HEK293 (cell line): ENCODE data around the gene SLC9A9.

Source experiments
- CTCF ChIA-PET: fragments of 350-600 bp; formaldehyde crosslinking; extraction: SDS; loops from one replicate; lab custom pipeline; 2021; ENCODE audit warnings: antibody characterized with exemption; lab: Yijun Ruan, JAX
- POLR2A ChIA-PET: fragments of 300-600 bp; formaldehyde crosslinking; extraction: SDS; loops from one replicate; lab custom pipeline; 2020; ENCODE audit warnings: antibody characterized with exemption, inconsistent platforms; lab: Yijun Ruan, JAX
- H3K27ac ChIP-seq: fragments of 200-500 bp; sonication (Bioruptor generic); 2 replicates; pipeline ENCODE4 v1.5.1; 2014; ENCODE audit warnings: low read depth, low read length, control low read depth, inconsistent platforms; ENCODE audit errors: extremely low read depth
- H3K36me3 ChIP-seq, 2 experiments: fragments of 200-500 bp in 1 of 2; sonication (Bioruptor generic) in 1 of 2; 1 replicate in 1 of 2; 2 replicates in 1 of 2; pipeline ENCODE4 v1.5.1; 2014 to 2017; ENCODE audit warnings: inconsistent platforms in 2 of 2, low read length in 2 of 2; ENCODE audit not compliant: control insufficient read depth in 2 of 2, insufficient read depth in 1 of 2
- H3K4me1 ChIP-seq: fragments of 200-500 bp; sonication (Bioruptor generic); 2 replicates; pipeline ENCODE4 v1.5.1; 2014; ENCODE audit warnings: mild to moderate bottlenecking, low read length, inconsistent platforms; ENCODE audit not compliant: control insufficient read depth, insufficient read depth
- H3K4me3 ChIP-seq: 2 replicates; pipeline ENCODE4 v1.5.1; 2011; ENCODE audit warnings: low read depth, mild to moderate bottlenecking, control low read depth, low read length, moderate library complexity
- H3K9me3 ChIP-seq: fragments of 200-500 bp; sonication (Bioruptor generic); 2 replicates; pipeline ENCODE4 v1.5.1; 2014; ENCODE audit warnings: low read depth, low read length, inconsistent platforms; ENCODE audit not compliant: control insufficient read depth, insufficient read depth
- FEZF1 ChIP-seq: fragments of 450-650 bp; formaldehyde crosslinking; IDR thresholded peaks from 2 replicates; pipeline ENCODE4 v1.5.1; 2016; ENCODE audit warnings: missing biosample characterization, missing genetic modification characterization
- HOXC10 ChIP-seq: sonication (generic); formaldehyde crosslinking; IDR thresholded peaks from 2 replicates; pipeline ENCODE4 v1.8.1; 2023; ENCODE audit warnings: mild to moderate bottlenecking, missing genetic modification reagents
- PRDM4 ChIP-seq: fragments of 450-650 bp; formaldehyde crosslinking; IDR thresholded peaks from 2 replicates; pipeline ENCODE4 v1.5.1; 2017; ENCODE audit warnings: missing biosample characterization, missing genetic modification characterization
- RBAK ChIP-seq: fragments of 450-650 bp; formaldehyde crosslinking; IDR thresholded peaks from 2 replicates; pipeline ENCODE4 v1.5.1; 2016; ENCODE audit warnings: missing biosample characterization, missing genetic modification characterization
- ZFP3 ChIP-seq: fragments of 450-650 bp; formaldehyde crosslinking; IDR thresholded peaks from 2 replicates; pipeline ENCODE4 v1.5.1; 2016; ENCODE audit warnings: low read depth, missing biosample characterization, missing genetic modification characterization
- ZNF311 ChIP-seq: fragments of 450-650 bp; formaldehyde crosslinking; IDR thresholded peaks from 2 replicates; pipeline ENCODE4 v1.5.1; 2017; ENCODE audit warnings: missing biosample characterization, missing genetic modification characterization, borderline replicate concordance
- ZNF473 ChIP-seq: fragments of 450-650 bp; formaldehyde crosslinking; IDR thresholded peaks from 2 replicates; pipeline ENCODE4 v1.5.1; 2017; ENCODE audit warnings: missing biosample characterization, missing genetic modification characterization
- ZNF510 ChIP-seq: fragments of 450-650 bp; formaldehyde crosslinking; IDR thresholded peaks from 2 replicates; pipeline ENCODE4 v1.5.1; 2018; ENCODE audit warnings: mild to moderate bottlenecking, missing genetic modification characterization, missing biosample characterization; ENCODE audit not compliant: insufficient replicate concordance
- ZNF544 ChIP-seq: fragments of 450-650 bp; formaldehyde crosslinking; IDR thresholded peaks from 2 replicates; pipeline ENCODE4 v1.5.0; 2017; ENCODE audit warnings: missing biosample characterization, missing genetic modification characterization
- ZNF558 ChIP-seq: fragments of 450-650 bp; formaldehyde crosslinking; IDR thresholded peaks from 2 replicates; pipeline ENCODE4 v1.5.1; 2016; ENCODE audit warnings: missing biosample characterization, missing genetic modification characterization
- ZNF560 ChIP-seq: fragments of 450-650 bp; formaldehyde crosslinking; IDR thresholded peaks from 2 replicates; pipeline ENCODE4 v1.5.1; 2017; ENCODE audit warnings: missing biosample characterization, missing genetic modification characterization, borderline replicate concordance
- ZNF600 ChIP-seq: fragments of 450-650 bp; formaldehyde crosslinking; IDR thresholded peaks from 2 replicates; pipeline ENCODE4 v1.5.1; 2016; ENCODE audit warnings: missing biosample characterization, missing genetic modification characterization
- ZNF654 ChIP-seq: fragments of 450-650 bp; formaldehyde crosslinking; IDR thresholded peaks from 2 replicates; pipeline ENCODE4 v1.5.1; 2016; ENCODE audit warnings: low read depth, missing biosample characterization, missing genetic modification characterization
- ZNF701 ChIP-seq: fragments of 450-650 bp; formaldehyde crosslinking; IDR thresholded peaks from 2 replicates; pipeline ENCODE4 v1.5.1; 2016; ENCODE audit warnings: missing biosample characterization, missing genetic modification characterization
- ZNF785 ChIP-seq: fragments of 450-650 bp; formaldehyde crosslinking; IDR thresholded peaks from 2 replicates; pipeline ENCODE4 v1.5.1; 2016; ENCODE audit warnings: missing biosample characterization, missing genetic modification characterization
- TF ChIP-seq, protein P1 (sequence below): fragments of 450-650 bp; formaldehyde crosslinking; IDR thresholded peaks from 2 replicates; pipeline ENCODE4 v1.5.1; 2016; ENCODE audit warnings: missing biosample characterization, missing genetic modification characterization
- TF ChIP-seq, protein P2 (sequence below): fragments of 450-650 bp; formaldehyde crosslinking; IDR thresholded peaks from 2 replicates; pipeline ENCODE4 v1.5.1; 2016; ENCODE audit warnings: missing biosample characterization, missing genetic modification characterization, low read depth
- TF ChIP-seq, protein P3 (sequence below): fragments of 450-650 bp; IDR thresholded peaks from 2 replicates; pipeline ENCODE4 v1.5.1; 2018; ENCODE audit warnings: missing biosample characterization, missing genetic modification characterization

Gene SLC9A9

GRCh38 chr3:143529798-143530197, 318.5 kb downstream of the SLC9A9 start:
- TF ChIP-seq, protein P1, sequence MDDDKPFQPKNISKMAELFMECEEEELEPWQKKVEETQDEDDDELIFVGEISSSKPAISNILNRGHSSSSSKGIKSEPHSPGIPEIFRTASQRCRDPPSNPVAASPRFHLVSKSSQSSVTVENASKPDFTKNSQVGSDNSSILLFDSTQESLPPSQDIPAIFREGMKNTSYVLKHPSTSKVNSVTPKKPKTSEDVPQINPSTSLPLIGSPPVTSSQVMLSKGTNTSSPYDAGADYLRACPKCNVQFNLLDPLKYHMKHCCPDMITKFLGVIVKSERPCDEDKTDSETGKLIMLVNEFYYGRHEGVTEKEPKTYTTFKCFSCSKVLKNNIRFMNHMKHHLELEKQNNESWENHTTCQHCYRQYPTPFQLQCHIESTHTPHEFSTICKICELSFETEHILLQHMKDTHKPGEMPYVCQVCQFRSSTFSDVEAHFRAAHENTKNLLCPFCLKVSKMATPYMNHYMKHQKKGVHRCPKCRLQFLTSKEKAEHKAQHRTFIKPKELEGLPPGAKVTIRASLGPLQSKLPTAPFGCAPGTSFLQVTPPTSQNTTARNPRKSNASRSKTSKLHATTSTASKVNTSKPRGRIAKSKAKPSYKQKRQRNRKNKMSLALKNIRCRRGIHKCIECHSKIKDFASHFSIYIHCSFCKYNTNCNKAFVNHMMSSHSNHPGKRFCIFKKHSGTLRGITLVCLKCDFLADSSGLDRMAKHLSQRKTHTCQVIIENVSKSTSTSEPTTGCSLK, result no peak
- no peak for TF ChIP-seq ZNF701 (tag by site-specific recombination)
- TF ChIP-seq ZFP3 (tag by site-specific recombination), result no peak
- no peak for TF ChIP-seq ZNF785 (tag by site-specific recombination)
- TF ChIP-seq RBAK, result no peak
- TF ChIP-seq FEZF1 (tag by site-specific recombination), result no peak
- no peak for TF ChIP-seq ZNF544 (tag by site-specific recombination)
- no peak for TF ChIP-seq ZNF654
- TF ChIP-seq ZNF600 (tag by site-specific recombination), result no peak
- no peak for TF ChIP-seq ZNF558
- TF ChIP-seq ZNF510 (tag by site-specific recombination), result no peak
- no peak for TF ChIP-seq HOXC10 (CRISPR knock-in tag)
- no peak for TF ChIP-seq PRDM4 (tag by site-specific recombination)
- Histone ChIP-seq H3K9me3 (no peaks in the 10 kb centered on the region), H3K4me1 (no peaks in the 10 kb centered on the region), H3K4me3 (no peak overlapping the region), H3K36me3 (no peaks in the 10 kb centered on the region), H3K27ac (no peak overlapping the region)
- ChIA-PET CTCF (no interaction called here), POLR2A (no interaction called here)

DNA sequence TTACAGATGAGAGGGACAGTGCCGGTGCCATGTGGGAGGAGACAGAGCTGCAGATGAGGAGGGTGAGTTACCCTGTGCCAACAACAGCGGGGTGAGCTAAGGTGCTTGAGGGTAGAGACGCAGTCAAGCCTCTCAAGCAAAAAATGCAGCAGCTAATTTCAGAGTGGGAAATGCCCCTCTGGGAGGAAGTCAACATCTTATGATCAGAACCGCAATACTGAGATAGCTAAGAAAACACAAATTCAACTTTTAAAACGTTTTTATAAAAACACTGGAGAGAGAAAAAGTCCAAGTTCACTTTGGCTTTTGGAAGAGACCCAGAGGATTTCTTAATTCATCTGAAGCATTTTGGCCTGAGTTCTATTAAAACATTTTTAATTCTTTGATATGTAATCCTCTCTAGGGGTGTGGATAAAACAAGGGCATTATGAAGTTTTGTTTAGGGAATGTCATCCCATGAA, 319.2 kb downstream of the SLC9A9 start:
- Histone ChIP-seq H3K9me3 (no peaks in the 10 kb centered on the region), H3K36me3 (no peaks in the 10 kb centered on the region), H3K27ac (no peak overlapping the region), H3K4me3 (no peak overlapping the region), H3K4me1 (no peaks in the 10 kb centered on the region)
- no peak for TF ChIP-seq ZNF560 (tag by site-specific recombination)
- TF ChIP-seq, protein P2, sequence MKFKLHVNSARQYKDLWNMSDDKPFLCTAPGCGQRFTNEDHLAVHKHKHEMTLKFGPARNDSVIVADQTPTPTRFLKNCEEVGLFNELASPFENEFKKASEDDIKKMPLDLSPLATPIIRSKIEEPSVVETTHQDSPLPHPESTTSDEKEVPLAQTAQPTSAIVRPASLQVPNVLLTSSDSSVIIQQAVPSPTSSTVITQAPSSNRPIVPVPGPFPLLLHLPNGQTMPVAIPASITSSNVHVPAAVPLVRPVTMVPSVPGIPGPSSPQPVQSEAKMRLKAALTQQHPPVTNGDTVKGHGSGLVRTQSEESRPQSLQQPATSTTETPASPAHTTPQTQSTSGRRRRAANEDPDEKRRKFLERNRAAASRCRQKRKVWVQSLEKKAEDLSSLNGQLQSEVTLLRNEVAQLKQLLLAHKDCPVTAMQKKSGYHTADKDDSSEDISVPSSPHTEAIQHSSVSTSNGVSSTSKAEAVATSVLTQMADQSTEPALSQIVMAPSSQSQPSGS, result no peak
- no peak for TF ChIP-seq ZNF311 (tag by site-specific recombination)
- TF ChIP-seq ZNF473 (tag by site-specific recombination), result no peak
- no peak for TF ChIP-seq ZNF600 (tag by site-specific recombination)
- TF ChIP-seq, protein P3, sequence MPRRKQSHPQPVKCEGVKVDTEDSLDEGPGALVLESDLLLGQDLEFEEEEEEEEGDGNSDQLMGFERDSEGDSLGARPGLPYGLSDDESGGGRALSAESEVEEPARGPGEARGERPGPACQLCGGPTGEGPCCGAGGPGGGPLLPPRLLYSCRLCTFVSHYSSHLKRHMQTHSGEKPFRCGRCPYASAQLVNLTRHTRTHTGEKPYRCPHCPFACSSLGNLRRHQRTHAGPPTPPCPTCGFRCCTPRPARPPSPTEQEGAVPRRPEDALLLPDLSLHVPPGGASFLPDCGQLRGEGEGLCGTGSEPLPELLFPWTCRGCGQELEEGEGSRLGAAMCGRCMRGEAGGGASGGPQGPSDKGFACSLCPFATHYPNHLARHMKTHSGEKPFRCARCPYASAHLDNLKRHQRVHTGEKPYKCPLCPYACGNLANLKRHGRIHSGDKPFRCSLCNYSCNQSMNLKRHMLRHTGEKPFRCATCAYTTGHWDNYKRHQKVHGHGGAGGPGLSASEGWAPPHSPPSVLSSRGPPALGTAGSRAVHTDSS (tag by site-specific recombination), result no peak
- POLR2A ChIA-PET, result no interaction called here
- CTCF ChIA-PET, result no interaction called here
